GM23338 (cell line): ENCODE measurements around the gene ITPR2. TPM values are rescaled to one million over a fixed set of nuclear protein-coding genes. Genes with fewer than 3 reads are reported as not detected.

ENCODE experiments used
- ATAC-seq: fragments of 200-7000 bp; cut with Tn5 transposase; 3 replicates; pipeline ENCODE4 v1.9.1; 2020
- DNase-seq: peaks from one replicate; pipeline ENCODE4 v3.0.0-alpha.2; 2015; ENCODE audit warnings: low spot score
- H2AFZ ChIP-seq: fragments of 200-600 bp; sonication (generic); 2 replicates; pipeline ENCODE4 v1.8.0; 2016; ENCODE audit warnings: antibody characterized with exemption, mild to moderate bottlenecking, moderate library complexity
- H3F3A ChIP-seq: fragments of 200-600 bp; sonication (generic); replicated peaks from 2 replicates; pipeline ENCODE4 v1.8.0; 2017; ENCODE audit warnings: antibody characterized with exemption, mixed run types, low read depth
- H3K27ac ChIP-seq: fragments of 200-600 bp; sonication (generic); 2 replicates; pipeline ENCODE4 v1.6.1; 2016; ENCODE audit warnings: low read depth
- H3K27me3 ChIP-seq: fragments of 200-600 bp; sonication (generic); 2 replicates; pipeline ENCODE4 v1.8.0; 2016; ENCODE audit warnings: mild to moderate bottlenecking, mixed run types, moderate library complexity; ENCODE audit not compliant: insufficient read depth
- H3K36me3 ChIP-seq: fragments of 200-600 bp; sonication (generic); 2 replicates; pipeline ENCODE4 v1.8.0; 2016; ENCODE audit warnings: mild to moderate bottlenecking; ENCODE audit not compliant: insufficient read depth
- H3K4me1 ChIP-seq: fragments of 200-600 bp; sonication (generic); 2 replicates; pipeline ENCODE4 v1.8.0; 2016; ENCODE audit warnings: mild to moderate bottlenecking, moderate library complexity; ENCODE audit not compliant: insufficient read depth
- H3K4me2 ChIP-seq: fragments of 200-600 bp; sonication (generic); 2 replicates; pipeline ENCODE4 v1.7.1; 2017; ENCODE audit warnings: mixed run types
- H3K4me3 ChIP-seq: fragments of 200-600 bp; sonication (generic); 2 replicates; pipeline ENCODE4 v1.6.1; 2016; ENCODE audit warnings: mixed run types
- H3K79me2 ChIP-seq: fragments of 200-600 bp; sonication (generic); replicated peaks from 2 replicates; pipeline ENCODE4 v1.8.0; 2017; ENCODE audit warnings: mild to moderate bottlenecking; ENCODE audit not compliant: insufficient read depth
- H3K9me2 ChIP-seq: fragments of 200-600 bp; sonication (generic); 2 replicates; pipeline ENCODE4 v1.8.0; 2017; ENCODE audit not compliant: insufficient read depth
- H4K20me1 ChIP-seq: fragments of 200-600 bp; sonication (generic); replicated peaks from 2 replicates; pipeline ENCODE4 v1.8.0; 2017; ENCODE audit warnings: mild to moderate bottlenecking; ENCODE audit not compliant: insufficient read depth
- H3K27ac Mint-ChIP-seq: 2 replicates; pipeline ENCODE4 v1.8.0; 2020; ENCODE audit warnings: inconsistent platforms, mild to moderate bottlenecking, moderate library complexity, mixed read lengths
- H3K27me3 Mint-ChIP-seq: 3 replicates; pipeline ENCODE4 v1.8.0; 2022; ENCODE audit warnings: low read depth, mild to moderate bottlenecking, moderate library complexity, mixed read lengths, inconsistent platforms; ENCODE audit not compliant: insufficient read depth, poor library complexity
- H3K36me3 Mint-ChIP-seq: 3 replicates; pipeline ENCODE4 v1.8.0; 2021; ENCODE audit warnings: low read depth, mild to moderate bottlenecking, inconsistent platforms, moderate library complexity, mixed read lengths
- H3K4me1 Mint-ChIP-seq: 3 replicates; pipeline ENCODE4 v1.8.0; 2020; ENCODE audit warnings: mild to moderate bottlenecking, inconsistent platforms, mixed read lengths
- H3K4me3 Mint-ChIP-seq: 3 replicates; pipeline ENCODE4 v1.8.0; 2021; ENCODE audit warnings: moderate library complexity, mild to moderate bottlenecking, inconsistent platforms, mixed read lengths
- H3K9me3 Mint-ChIP-seq: 3 replicates; pipeline ENCODE4 v1.8.0; 2020; ENCODE audit warnings: moderate library complexity, mild to moderate bottlenecking, inconsistent platforms, mixed read lengths
- CREB1 ChIP-seq: fragments of 250-450 bp; sonication (Bioruptor Pico); IDR thresholded peaks from 2 replicates; pipeline ENCODE4 v1.5.0; 2020; ENCODE audit warnings: low read depth, mild to moderate bottlenecking, moderate library complexity
- CTCF ChIP-seq, 2 experiments: fragments of 200-600 bp in 1 of 2; sonication (generic) in 1 of 2; conservative IDR thresholded peaks; 2 replicates each; pipeline versions ENCODE4 v1.5.1 to v1.6.1; 2016 to 2017; ENCODE audit warnings: antibody characterized with exemption in 2 of 2, low read depth in 2 of 2, mild to moderate bottlenecking in 2 of 2, moderate library complexity in 1 of 2
- ETS1 ChIP-seq: IDR thresholded peaks from 2 replicates; pipeline ENCODE4 v1.6.1; 2016; ENCODE audit warnings: antibody characterized with exemption
- EZH2 ChIP-seq: fragments of 200-600 bp; sonication (generic); IDR thresholded peaks from one replicate; pipeline ENCODE4 v1.8.0; 2017; ENCODE audit warnings: antibody characterized with exemption, mild to moderate bottlenecking, low read depth; ENCODE audit not compliant: unreplicated experiment
- EZH2phosphoT487 ChIP-seq: fragments of 200-600 bp; sonication (generic); IDR thresholded peaks from one replicate; pipeline ENCODE4 v1.8.1; 2018; ENCODE audit warnings: antibody characterized with exemption; ENCODE audit not compliant: unreplicated experiment
- JUNB ChIP-seq: IDR thresholded peaks from one replicate; pipeline ENCODE4 v1.6.1; 2016; ENCODE audit warnings: antibody characterized with exemption; ENCODE audit not compliant: unreplicated experiment
- NANOG ChIP-seq: IDR thresholded peaks from 2 replicates; pipeline ENCODE4 v1.6.1; 2016; ENCODE audit warnings: antibody characterized with exemption, borderline replicate concordance
- POLR2AphosphoS5 ChIP-seq: IDR thresholded peaks from 2 replicates; pipeline ENCODE4 v1.6.1; 2016; ENCODE audit warnings: antibody characterized with exemption, low read depth
- REST ChIP-seq: IDR thresholded peaks from one replicate; pipeline ENCODE4 v1.6.1; 2018; ENCODE audit warnings: antibody characterized with exemption; ENCODE audit not compliant: unreplicated experiment
- STAT1 ChIP-seq: IDR thresholded peaks from one replicate; pipeline ENCODE4 v1.6.1; 2016; ENCODE audit warnings: antibody characterized with exemption; ENCODE audit not compliant: unreplicated experiment
- ZNF114 ChIP-seq: fragments of 250-450 bp; sonication (Bioruptor Pico); IDR thresholded peaks from 2 replicates; pipeline ENCODE4 v1.5.0; 2020; ENCODE audit warnings: mild to moderate bottlenecking, moderate library complexity
- ZNF331 ChIP-seq: fragments of 250-450 bp; sonication (Bioruptor Pico); IDR thresholded peaks from 2 replicates; pipeline ENCODE4 v1.5.0; 2020; ENCODE audit warnings: low read depth, mild to moderate bottlenecking, moderate library complexity
- ZNF462 ChIP-seq: fragments of 250-450 bp; sonication (Bioruptor Pico); IDR thresholded peaks from 2 replicates; pipeline ENCODE4 v1.5.0; 2020; ENCODE audit warnings: mild to moderate bottlenecking, moderate library complexity
- polyA plus RNA-seq: library from polyadenylated mRNA; unstranded; fragments of >200 nt; fragmentation: Nextera tagmentation; extraction: Ambion mirVana; gene quantifications from 2 replicates; pipeline ENCODE4 v1.2.1, GENCODE V29; 2016
- total RNA-seq: library from RNA; depleted of rRNA; stranded (reverse); fragments of >200 nt; shearing (Covaris generic); gene quantifications from 2 replicates; pipeline ENCODE4 v1.2.3, GENCODE V29; 2014

The ITPR2 gene
- total and polyA plus RNA-seq, 2 experiments from 2014 or later, result 44.5 to 65.2 TPM

- TF ChIP-seq NANOG (no peak), EZH2phosphoT487 (no peak), EZH2 (no peak)
Measured at GRCh38 chr12:26400627-26401026, 432.4 kb downstream of the ITPR2 start (continued).

- H3K4me3 Mint-ChIP-seq, result no peak overlapping the region
- no peaks in the 10 kb centered on the region for H3K4me1 Mint-ChIP-seq
- Histone ChIP-seq H2AFZ (no peak overlapping the region), H3K36me3 (peaks cover 10% of the 10 kb centered on the region), H3K79me2 (no peaks in the 10 kb centered on the region), H3K4me3 (no peak overlapping the region), H3K4me1 (no peaks in the 10 kb centered on the region), H4K20me1 (peaks cover 9% of the 10 kb centered on the region), H3F3A (no peaks in the 10 kb centered on the region), H3K27ac (no peak overlapping the region), H3K9me2 (no peaks in the 10 kb centered on the region), H3K27me3 (no peaks in the 10 kb centered on the region), H3K4me2 (no peak overlapping the region)
- no peaks in the 10 kb centered on the region for H3K27me3 Mint-ChIP-seq
- no peak for ATAC-seq
- H3K9me3 Mint-ChIP-seq, result no peaks in the 10 kb centered on the region
- no peaks in the 10 kb centered on the region for H3K36me3 Mint-ChIP-seq
- no peak overlapping the region for H3K27ac Mint-ChIP-seq
- TF ChIP-seq ZNF114 (CRISPR knock-in tag) (no peak), ETS1 (no peak), CREB1 (CRISPR knock-in tag) (no peak), POLR2AphosphoS5 (no peak), CTCF (conservative IDR thresholded peaks at IDR 0.05; ENCODE audit: low read depth in 2 of 2) (no peak), ZNF462 (no peak), ZNF331 (CRISPR knock-in tag) (no peak), EZH2 (no peak), JUNB (no peak), STAT1 (no peak), NANOG (no peak), EZH2phosphoT487 (no peak), REST (no peak)
- no peak for DNase-seq
Measured at GRCh38 chr12:26399381-26399780, 433.6 kb downstream of the ITPR2 start.
